ENCODE measurements around the gene BCL7C. TPM values are rescaled to one million over a fixed set of nuclear protein-coding genes. Genes with fewer than 3 reads are reported as not detected.

BCL7C gene
- total RNA-seq, result 79.2 and 85.0 TPM in 2 replicates

GRCh38 chr16:30893744-30894539 is at the start of gene BCL7C:
TSS of gene BCL7C (minus strand) at chr16:30894077. CDS start at chr16:30893944, 133 bp downstream.

GRCh38 chr16:30923554-30924075 is 29.7 kb upstream of the BCL7C start, which contains the start of gene FBXL19:
TSS of gene FBXL19 (plus strand) at chr16:30923572. CDS start at chr16:30925755, 2,183 bp downstream.

GRCh38 chr16:30896261-30896888 is 2.5 kb upstream of the BCL7C start, which contains the start of gene CTF1:
TSS of gene CTF1 (plus strand) at chr16:30896614. CDS start at chr16:30896644, 30 bp downstream.

Other genes with a start within 250 kb of the BCL7C start
- 21.4 and 23.5 TPM in 2 replicates for gene PRR14, start 243.1 kb downstream of the BCL7C start, total RNA-seq
- gene FBRS, start 235.6 kb downstream of the BCL7C start, total RNA-seq, result 19.3 TPM in 2 replicates
- gene SRCAP, start 194.9 kb downstream of the BCL7C start, total RNA-seq, result 6.2 and 12.4 TPM in 2 replicates
- 29.4 and 32.3 TPM in 2 replicates for gene PHKG2, start 145.7 kb downstream of the BCL7C start, total RNA-seq
- gene CFAP119, start 132.0 kb downstream of the BCL7C start, total RNA-seq, result 2.7 and 6.2 TPM in 2 replicates
- gene RNF40, start 131.8 kb downstream of the BCL7C start, total RNA-seq, result 60.7 and 88.3 TPM in 2 replicates
- gene ZNF629, start 106.9 kb downstream of the BCL7C start, total RNA-seq, result 12.5 and 14.1 TPM in 2 replicates
- gene CTF1, start 2.5 kb upstream of the BCL7C start, total RNA-seq, result 2.5 and 4.7 TPM in 2 replicates
- gene FBXL19, start 29.5 kb upstream of the BCL7C start, total RNA-seq, result 16.0 and 19.6 TPM in 2 replicates
- 36.0 and 37.8 TPM in 2 replicates for gene ORAI3, start 55.0 kb upstream of the BCL7C start, total RNA-seq
- gene SETD1A, start 63.7 kb upstream of the BCL7C start, total RNA-seq, result 3.7 and 3.9 TPM in 2 replicates
- gene HSD3B7, start 91.1 kb upstream of the BCL7C start, total RNA-seq, result 20.4 and 20.7 TPM in 2 replicates
- 0.50 and 1.2 TPM in 2 replicates for gene STX1B, start 116.6 kb upstream of the BCL7C start, total RNA-seq
- 17.5 and 19.3 TPM in 2 replicates for gene STX4, start 139.5 kb upstream of the BCL7C start, total RNA-seq
- 11.9 and 13.1 TPM in 2 replicates for gene ZNF668, start 180.2 kb upstream of the BCL7C start, total RNA-seq
- gene ZNF646, start 180.3 kb upstream of the BCL7C start, total RNA-seq, result 12.4 and 12.9 TPM in 2 replicates
- gene PRSS53, start 194.9 kb upstream of the BCL7C start, total RNA-seq, result 2.1 and 2.5 TPM in 2 replicates
- gene VKORC1, start 200.7 kb upstream of the BCL7C start, total RNA-seq, result 171 and 200 TPM in 2 replicates
- 63.5 and 66.2 TPM in 2 replicates for gene BCKDK, start 214.3 kb upstream of the BCL7C start, total RNA-seq
- 40.9 and 41.2 TPM in 2 replicates for gene KAT8, start 223.6 kb upstream of the BCL7C start, total RNA-seq
- 0.30 and 1.0 TPM in 2 replicates for gene PRSS8, start 241.7 kb upstream of the BCL7C start, total RNA-seq

Measured in bronchus fibroblast of lung (primary cell).